IPS DF 6.9 (cell line): ENCODE data around the gene NGEF.

Experiments
- DNase-seq: peaks from one replicate; pipeline ENCODE4 v3.0.0-alpha.2; 2013; ENCODE audit warnings: low read depth, low spot score
- H3K27ac ChIP-seq: one replicate; pipeline ENCODE4 v1.5.1; 2013; ENCODE audit warnings: low read length, control low read depth
- H3K27me3 ChIP-seq: 2 replicates; pipeline ENCODE4 v1.6.1; 2013; ENCODE audit warnings: mild to moderate bottlenecking, low read length; ENCODE audit not compliant: control insufficient read depth, insufficient read depth
- H3K36me3 ChIP-seq: 2 replicates; pipeline ENCODE4 v1.6.1; 2013; ENCODE audit warnings: low read length; ENCODE audit not compliant: control insufficient read depth, insufficient read depth
- H3K4me1 ChIP-seq: 2 replicates; pipeline ENCODE4 v1.6.1; 2013; ENCODE audit warnings: low read length; ENCODE audit not compliant: control insufficient read depth, insufficient read depth
- H3K4me3 ChIP-seq: 2 replicates; pipeline ENCODE4 v1.5.1; 2013; ENCODE audit warnings: mild to moderate bottlenecking, low read length
- H3K9me3 ChIP-seq: 2 replicates; pipeline ENCODE4 v1.6.1; 2013; ENCODE audit warnings: low read length, inconsistent platforms; ENCODE audit not compliant: control insufficient read depth, insufficient read depth
- WGBS: extraction: QIAGEN DNeasy Blood & Tissue Kit; methylation state at CpG from one replicate; pipeline ENCODE4 v1.1.7; 2013; ENCODE audit warnings: mixed read lengths, missing lambda C conversion rate; ENCODE audit not compliant: insufficient read length, insufficient coverage; 5-methylcytosine and 5-hydroxymethylcytosine counted together

Gene NGEF

DNA sequence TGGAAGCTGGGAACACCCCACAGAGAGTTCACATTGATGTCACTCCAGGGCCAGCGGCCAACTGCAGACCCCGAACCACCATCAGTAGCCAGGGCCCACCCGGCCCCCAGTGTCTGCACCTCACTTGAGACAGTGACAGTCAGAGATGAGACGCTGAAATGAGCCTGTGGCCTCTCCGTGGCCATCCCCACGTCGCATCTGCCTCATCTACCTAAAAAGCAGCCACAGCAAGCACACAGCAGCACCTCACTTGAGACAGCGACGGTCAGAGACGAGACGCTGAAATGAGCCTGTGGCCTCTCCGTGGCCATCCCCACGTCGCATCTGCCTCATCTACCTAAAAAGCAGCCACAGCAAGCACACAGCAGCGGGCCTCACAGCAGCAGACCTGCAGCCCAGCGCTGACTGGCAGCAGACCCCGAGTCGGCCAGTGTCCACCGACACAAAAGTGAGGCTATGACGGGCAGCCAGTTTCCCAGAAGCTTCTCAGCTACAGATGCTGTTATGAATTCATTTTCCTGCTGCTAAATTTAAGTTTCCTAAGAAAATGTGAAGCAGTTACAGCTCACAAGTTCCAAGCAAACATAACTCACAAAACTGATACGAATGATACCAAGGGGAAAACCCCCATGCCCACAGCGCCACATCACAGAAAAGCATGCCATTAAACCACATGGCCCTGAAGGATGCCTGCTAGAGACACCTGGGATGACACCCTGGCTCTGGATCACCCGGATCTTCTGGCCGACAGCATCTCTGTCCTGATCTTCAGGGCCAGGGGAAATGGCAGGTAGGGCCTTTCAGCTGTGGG is 115.3 kb downstream of the NGEF start:
- DNase-seq: no peak
- Histone ChIP-seq H3K9me3 (no peaks in the 10 kb centered on the region), H3K27me3 (peaks cover 5% of the 10 kb centered on the region; the same call in 1 of the 2 replicates), H3K4me3 (no peak overlapping the region), H3K4me1 (peaks cover 3% of the 10 kb centered on the region), H3K36me3 (no peaks in the 10 kb centered on the region), H3K27ac (no peak overlapping the region)
- no CpG with 5 or more reads among the region's 24 CpGs for WGBS

DNA sequence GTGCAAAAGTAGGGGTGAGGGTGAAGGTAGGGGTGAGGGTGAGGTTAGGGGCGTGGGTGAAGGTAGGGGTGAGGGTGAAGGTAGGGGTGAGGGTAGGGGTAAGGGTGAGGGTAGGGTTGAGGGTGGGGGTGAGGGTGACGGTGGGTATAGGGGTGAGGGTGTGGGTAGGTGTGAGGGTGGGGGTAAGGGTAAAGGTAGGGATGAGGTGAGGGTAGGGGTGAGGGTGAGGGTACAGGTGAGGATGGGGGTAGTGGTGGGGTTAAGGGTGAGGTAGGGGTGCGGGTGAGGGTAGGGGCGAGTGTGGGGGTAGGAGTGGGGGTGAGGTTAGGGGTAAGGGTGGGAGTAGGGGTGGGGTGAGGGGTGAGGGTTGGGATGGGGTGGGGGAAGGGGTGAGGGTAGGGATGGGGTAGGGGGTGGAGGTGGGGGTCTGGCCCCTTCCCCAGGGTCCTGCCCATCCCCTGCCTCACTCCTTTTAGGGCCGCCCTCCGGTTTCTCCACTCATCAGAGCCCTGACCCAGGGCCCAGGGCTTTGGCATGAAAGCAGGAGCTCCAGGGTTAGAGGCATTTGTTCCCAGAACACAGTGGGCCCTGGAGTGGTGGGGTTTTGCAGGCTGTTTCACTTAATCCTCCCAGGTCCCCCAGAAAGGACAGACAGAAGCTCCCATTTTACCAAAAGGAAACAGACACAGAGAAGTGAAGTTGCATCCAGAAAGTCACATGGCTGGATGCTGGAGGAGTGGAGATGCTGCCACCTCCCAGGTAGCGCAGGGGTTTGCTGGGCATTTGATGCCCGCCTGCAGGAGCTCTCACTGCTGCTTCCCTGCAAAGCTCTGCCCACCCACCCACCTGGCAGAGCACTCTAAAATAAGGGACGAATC is 116.1 kb downstream of the NGEF start:
- H3K27ac ChIP-seq: no peak overlapping the region
- no peaks in the 10 kb centered on the region for H3K36me3 ChIP-seq
- H3K4me1 ChIP-seq: peaks cover 3% of the 10 kb centered on the region
- no peaks in the 10 kb centered on the region for H3K9me3 ChIP-seq
- no peak overlapping the region for H3K4me3 ChIP-seq
- peaks cover 4% of the 10 kb centered on the region; the same call in 1 of the 2 replicates for H3K27me3 ChIP-seq
- WGBS: 93% methylated on average over 3 of the region's 9 CpGs
- DNase-seq: no peak

DNA sequence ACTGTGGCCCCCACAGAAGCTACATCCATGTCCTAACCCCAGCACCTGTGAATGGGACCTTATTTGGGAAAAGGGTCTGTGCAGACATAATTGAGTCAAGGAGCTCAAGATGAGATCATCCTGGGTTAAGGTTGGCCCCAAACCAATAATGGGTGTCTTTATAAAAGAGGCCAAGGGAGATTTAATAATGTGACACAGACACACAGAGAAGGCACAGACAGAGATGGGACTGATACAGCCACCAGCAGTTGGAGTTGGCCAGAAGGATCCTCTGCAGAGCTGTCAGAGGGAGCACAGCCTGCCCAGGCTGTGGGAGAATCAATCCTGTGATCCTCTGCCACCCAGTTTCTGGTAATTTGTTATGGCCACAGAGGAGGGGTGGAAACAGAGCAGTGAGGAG is 116.9 kb downstream of the NGEF start:
- Histone ChIP-seq H3K36me3 (no peaks in the 10 kb centered on the region), H3K4me3 (no peak overlapping the region), H3K4me1 (peaks cover 2% of the 10 kb centered on the region; the same call in 1 of the 2 replicates), H3K27me3 (no peaks in the 10 kb centered on the region; the same call in 1 of the 2 replicates), H3K9me3 (no peaks in the 10 kb centered on the region), H3K27ac (no peak overlapping the region)
- no peak for DNase-seq

DNA sequence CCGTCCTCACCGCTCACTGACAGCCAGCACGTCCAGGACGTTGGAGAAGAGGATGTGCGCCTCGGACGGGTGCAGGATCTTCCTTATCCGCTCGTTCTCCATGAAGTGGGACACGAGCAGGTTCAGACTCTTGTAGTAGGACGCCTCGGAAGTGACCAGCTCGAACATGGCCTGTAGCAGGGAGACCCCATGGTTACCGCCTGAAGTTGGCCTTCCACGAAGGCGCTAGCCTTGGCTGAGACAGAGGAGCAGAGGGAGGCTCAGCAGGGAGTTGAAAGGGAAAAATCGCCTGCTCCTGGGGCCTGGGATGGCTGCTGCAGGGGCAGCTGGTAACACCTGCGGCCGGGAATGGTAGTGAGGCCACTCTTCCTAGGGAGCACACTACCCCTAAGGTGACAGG is 118.3 kb downstream of the NGEF start:
- no CpG with 5 or more reads among the region's 19 CpGs for WGBS
- H3K27me3 ChIP-seq: no peaks in the 10 kb centered on the region; the same call in 1 of the 2 replicates
- no peak for DNase-seq
- 0 out of 2 replicates have a peak, but pooled peaks cover 2% of the 10 kb centered on the region for H3K4me1 ChIP-seq
- no peaks in the 10 kb centered on the region for H3K36me3 ChIP-seq
- H3K9me3 ChIP-seq: no peaks in the 10 kb centered on the region
- H3K27ac ChIP-seq: no peak overlapping the region
- H3K4me3 ChIP-seq: no peak overlapping the region

DNA sequence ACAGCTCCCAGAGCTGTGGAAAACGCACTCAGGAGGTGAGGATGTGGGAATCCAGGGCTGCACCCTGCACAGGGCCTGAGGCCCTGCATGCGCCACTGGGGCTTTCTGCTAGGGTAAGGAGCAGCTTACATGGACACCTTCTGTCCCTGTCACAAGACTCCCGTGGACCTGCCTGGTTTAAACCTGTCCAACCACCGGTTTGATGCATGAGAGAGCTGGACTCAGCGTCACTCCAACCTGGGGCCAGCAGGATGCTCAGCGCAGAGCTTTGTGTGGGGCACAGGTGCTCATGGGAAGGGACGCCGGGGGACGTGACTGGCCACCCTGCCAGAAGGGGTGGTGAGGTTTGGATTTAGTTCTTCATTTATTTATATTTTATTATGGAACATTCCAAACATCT is 118.8 kb downstream of the NGEF start:
- Histone ChIP-seq H3K27me3 (no peaks in the 10 kb centered on the region; the same call in 1 of the 2 replicates), H3K27ac (no peak overlapping the region), H3K4me3 (no peak overlapping the region), H3K36me3 (no peaks in the 10 kb centered on the region), H3K4me1 (0 out of 2 replicates have a peak, but pooled peaks cover 2% of the 10 kb centered on the region), H3K9me3 (no peaks in the 10 kb centered on the region)
- no peak for DNase-seq
- no CpG with 5 or more reads among the region's 9 CpGs for WGBS

DNA sequence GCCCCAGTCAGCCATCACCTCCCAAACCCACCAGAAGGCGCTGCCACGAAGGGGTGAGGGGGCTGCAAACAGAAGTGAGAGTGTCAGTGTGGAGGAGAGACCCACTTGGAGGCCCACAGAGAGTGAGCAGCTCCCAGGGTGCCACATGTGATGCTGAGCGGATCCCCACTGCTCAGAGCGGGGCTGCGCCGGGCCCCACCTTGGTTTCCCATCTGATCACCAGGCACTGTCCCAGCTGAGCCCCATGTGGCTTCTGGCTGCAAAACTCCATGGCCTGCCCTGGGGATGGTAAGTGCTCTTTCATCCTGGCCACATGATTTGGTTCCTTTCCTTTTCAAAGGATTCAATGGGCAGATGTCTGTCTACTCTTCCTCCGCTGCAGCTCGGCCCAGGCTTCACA is 119.2 kb downstream of the NGEF start:
- no CpG with 5 or more reads among the region's 8 CpGs for WGBS

DNA sequence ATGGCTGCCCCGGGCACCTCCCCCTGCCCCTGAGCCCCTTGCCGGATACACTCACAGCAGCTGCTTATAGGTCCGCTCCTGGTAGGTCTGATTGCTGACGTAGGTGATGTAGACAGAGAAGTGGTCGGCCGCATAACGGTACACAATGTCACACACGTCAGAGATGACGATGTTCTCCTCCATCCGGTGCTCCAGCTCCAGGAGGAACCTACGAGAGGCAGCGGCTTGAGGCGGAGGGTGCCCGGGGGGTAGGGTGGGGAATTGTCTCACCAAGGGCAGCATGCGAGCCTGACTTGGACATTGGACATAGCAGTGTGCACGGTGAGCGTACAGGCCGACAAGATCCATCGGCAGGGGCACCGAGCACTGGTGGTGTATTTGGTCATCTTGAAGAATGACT is 120.2 kb downstream of the NGEF start:
- Histone ChIP-seq H3K36me3 (no peaks in the 10 kb centered on the region), H3K4me3 (no peak overlapping the region), H3K27me3 (no peaks in the 10 kb centered on the region), H3K9me3 (no peaks in the 10 kb centered on the region), H3K27ac (no peak overlapping the region), H3K4me1 (0 out of 2 replicates have a peak, but pooled peaks cover 2% of the 10 kb centered on the region)
- no CpG with 5 or more reads among the region's 20 CpGs for WGBS
- DNase-seq: no peak

More for the DNA sequence above, 119.2 kb downstream of the NGEF start:
- no peak for DNase-seq
- H3K36me3 ChIP-seq: no peaks in the 10 kb centered on the region
- no peaks in the 10 kb centered on the region for H3K9me3 ChIP-seq
- 0 out of 2 replicates have a peak, but pooled peaks cover 2% of the 10 kb centered on the region for H3K4me1 ChIP-seq
- H3K27ac ChIP-seq: no peak overlapping the region
- no peak overlapping the region for H3K4me3 ChIP-seq
- no peaks in the 10 kb centered on the region for H3K27me3 ChIP-seq

DNA sequence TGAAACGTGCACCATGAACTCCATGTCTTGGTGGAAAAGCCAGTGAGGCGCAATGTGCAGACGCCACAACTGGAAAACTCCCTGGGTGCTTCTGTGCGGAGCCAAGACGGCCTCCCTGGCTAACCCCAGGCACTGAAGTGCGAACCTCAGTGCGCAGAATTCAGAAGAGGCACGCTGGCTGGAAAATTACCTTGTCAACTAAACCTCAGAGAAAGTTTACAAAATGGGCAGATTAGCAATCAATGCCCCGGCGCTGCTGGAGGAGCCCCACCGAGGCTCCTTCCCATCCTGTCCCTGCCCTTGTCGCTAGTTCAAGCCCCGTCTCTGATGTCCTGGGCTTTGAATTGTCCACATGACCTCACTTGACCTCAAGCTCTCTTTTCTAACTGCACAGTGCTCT is 120.8 kb downstream of the NGEF start:
- Histone ChIP-seq H3K4me1 (0 out of 2 replicates have a peak, but pooled peaks cover 2% of the 10 kb centered on the region), H3K9me3 (no peaks in the 10 kb centered on the region), H3K36me3 (no peaks in the 10 kb centered on the region), H3K4me3 (no peak overlapping the region), H3K27me3 (no peaks in the 10 kb centered on the region), H3K27ac (no peak overlapping the region)
- no peak for DNase-seq
- no CpG with 5 or more reads among the region's 13 CpGs for WGBS

DNA sequence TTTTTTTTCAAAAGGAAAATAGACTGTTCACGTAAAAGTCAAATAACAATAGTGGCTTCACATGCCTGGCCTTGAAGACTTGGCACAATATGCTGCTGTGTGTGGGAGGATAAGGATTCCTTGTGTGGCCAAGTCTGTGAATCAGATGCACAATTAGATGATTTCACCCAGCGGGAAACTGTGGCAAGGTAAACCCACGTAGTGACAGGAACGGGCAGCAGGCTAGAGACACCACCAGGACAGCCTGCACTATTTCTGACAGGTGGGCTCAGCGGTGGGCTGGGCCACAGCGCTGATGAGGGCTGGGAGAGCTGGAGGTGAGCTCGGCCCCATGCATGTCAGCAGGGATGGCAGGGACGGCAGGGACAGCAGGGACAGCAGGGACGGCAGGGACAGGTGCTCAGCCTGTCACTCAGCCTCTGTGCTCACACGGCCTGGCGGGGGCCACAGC is 121.4 kb downstream of the NGEF start:
- Histone ChIP-seq H3K36me3 (no peaks in the 10 kb centered on the region), H3K9me3 (no peaks in the 10 kb centered on the region), H3K27me3 (no peaks in the 10 kb centered on the region), H3K4me1 (0 out of 2 replicates have a peak, but pooled peaks cover 2% of the 10 kb centered on the region), H3K27ac (no peak overlapping the region), H3K4me3 (no peak overlapping the region)
- no peak for DNase-seq
- WGBS: no CpG with 5 or more reads among the region's 11 CpGs

DNA sequence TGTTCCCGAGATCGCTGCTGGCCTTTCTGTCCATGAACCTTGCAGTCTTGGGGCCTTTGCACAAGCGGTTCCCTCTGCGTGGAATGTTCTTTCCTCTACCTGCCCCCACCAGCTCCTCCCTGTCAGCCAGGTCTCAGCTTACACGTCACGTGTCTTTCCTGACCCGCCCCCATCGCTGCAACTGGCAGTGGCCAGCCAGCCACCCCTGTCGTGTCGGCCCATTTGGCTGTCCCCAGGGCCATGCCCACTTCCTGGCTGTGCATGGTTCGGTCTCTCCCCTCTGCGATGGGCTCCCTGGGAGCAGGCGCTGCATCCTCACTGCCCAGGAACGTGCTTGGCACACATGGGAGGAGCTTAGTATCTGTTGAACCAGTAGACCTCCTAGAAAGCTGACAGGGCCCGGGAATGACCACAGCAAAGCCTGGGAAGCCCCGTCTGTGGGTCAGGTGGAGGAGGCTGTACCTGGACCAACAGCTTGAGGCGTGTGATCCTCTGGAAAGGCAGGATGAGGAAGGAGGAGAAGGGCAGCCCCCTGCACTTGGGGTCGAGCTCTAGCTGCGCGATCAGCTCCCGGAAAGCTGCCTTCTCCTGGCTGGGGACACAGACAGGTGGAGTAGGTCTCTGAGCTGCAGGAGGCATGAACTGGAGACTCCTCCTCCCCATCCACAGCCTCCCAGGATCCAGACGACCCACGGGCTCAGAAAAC is 122.0 kb downstream of the NGEF start:
- no CpG with 5 or more reads among the region's 23 CpGs for WGBS

More for the DNA sequence above, 122.0 kb downstream of the NGEF start:
- Histone ChIP-seq H3K27ac (no peak overlapping the region), H3K36me3 (no peaks in the 10 kb centered on the region), H3K4me1 (0 out of 2 replicates have a peak, but pooled peaks cover 2% of the 10 kb centered on the region), H3K9me3 (no peaks in the 10 kb centered on the region), H3K27me3 (no peaks in the 10 kb centered on the region), H3K4me3 (no peak overlapping the region; the same call in 1 of the 2 replicates)
- DNase-seq: no peak
